Gastroesophageal sphincter (tissue), 4 donors: ENCODE data around the gene PRELP. TPM values are rescaled to one million over a fixed set of nuclear protein-coding genes. Genes with fewer than 3 reads are reported as not detected.

ENCODE experiments used
- ATAC-seq: fragments of 150-250 bp; one replicate; pipeline ENCODE4 v1.9.1; 2016; ENCODE audit warnings: mild to moderate bottlenecking, moderate library complexity
- H3K27ac ChIP-seq, 4 donors: fragments of 200-600 bp; sonication (generic) in 3 of 4; 1 replicate in 3 of 4; 2 replicates in 1 of 4; pipeline ENCODE4 v1.5.1; 2016 to 2019
- H3K27me3 ChIP-seq: fragments of 200-600 bp; sonication (generic); one replicate; pipeline ENCODE4 v1.5.1; 2019
- H3K36me3 ChIP-seq, 2 donors: fragments of 200-600 bp; sonication (generic); one replicate each; pipeline ENCODE4 v1.5.1; 2019; ENCODE audit warnings: control low read depth in 1 of 2
- H3K4me1 ChIP-seq, 3 donors: fragments of 200-600 bp; sonication (generic); 1 replicate in 2 of 3; 2 replicates in 1 of 3; pipeline ENCODE4 v1.5.1; 2016 to 2019; ENCODE audit warnings: control low read depth in 2 of 3
- H3K4me3 ChIP-seq, 2 donors: fragments of 200-600 bp; sonication (generic); one replicate each; pipeline ENCODE4 v1.5.1; 2019; ENCODE audit warnings: mild to moderate bottlenecking in 1 of 2, moderate library complexity in 1 of 2
- H3K9me3 ChIP-seq, 3 donors: fragments of 200-600 bp; sonication (generic); one replicate each; pipeline ENCODE4 v1.5.1; 2017 to 2019; ENCODE audit warnings: control low read depth in 2 of 3
- CTCF ChIP-seq, 4 experiments: fragments of 200-600 bp in 2 of 4; fragments of 450-650 bp in 2 of 4; sonication (generic) in 1 of 4; IDR thresholded peaks; one replicate each; pipeline ENCODE4 v1.5.1; 2017 to 2019; ENCODE audit warnings: antibody characterized with exemption in 4 of 4, mild to moderate bottlenecking in 2 of 4, moderate library complexity in 2 of 4
- EP300 ChIP-seq: sonication (generic); formaldehyde crosslinking; IDR thresholded peaks from one replicate; pipeline ENCODE4 v1.6.1; 2017; ENCODE audit warnings: antibody characterized with exemption, mild to moderate bottlenecking
- POLR2A ChIP-seq, 2 donors: fragments of 450-650 bp; IDR thresholded peaks; one replicate each; pipeline ENCODE4 v1.6.1; 2017; ENCODE audit warnings: antibody characterized with exemption in 2 of 2, mild to moderate bottlenecking in 2 of 2, moderate library complexity in 1 of 2
- POLR2AphosphoS5 ChIP-seq: sonication (generic); formaldehyde crosslinking; IDR thresholded peaks from one replicate; pipeline ENCODE4 v1.6.1; 2017; ENCODE audit warnings: antibody characterized with exemption
- WGBS, 2 donors: methylation state at CpG; one replicate each; pipeline ENCODE4 v1.1.5; 2018; ENCODE audit warnings: low coverage in 1 of 2; 5-methylcytosine and 5-hydroxymethylcytosine counted together
- total RNA-seq, 4 donors: library from RNA; depleted of rRNA; stranded (reverse); fragments of >200 nt; gene quantifications; one replicate each; pipeline ENCODE4 v1.1.0, GENCODE V29; 2016

PRELP gene
- total RNA-seq, 4 donors from 2014 or later = 63.9 to 149 (median 66.1) TPM

GRCh38 chr1:203495845-203496244 lies 20.2 kb downstream of the PRELP start:
- Histone ChIP-seq H3K27ac (no peak overlapping the region), H3K9me3 (no peaks in the 10 kb centered on the region), H3K4me1 (peaks cover 0 to 12% (median 4%) of the 10 kb centered on the region in 3 donors), H3K36me3 (no peaks in the 10 kb centered on the region), H3K27me3 (no peaks in the 10 kb centered on the region), H3K4me3 (no peak overlapping the region)
- 74% methylated on average over 3 of the region's 7 CpGs; no CpG with 5 or more reads in 1 of the 2 donors for WGBS, 2 donors
- TF ChIP-seq EP300 (no peak), CTCF (IDR thresholded peaks at IDR 0.05) (no peak), POLR2AphosphoS5 (no peak), POLR2A (IDR thresholded peaks at IDR 0.05) (no peak)
- no peak for ATAC-seq

- Histone ChIP-seq H3K4me1 (peaks cover 0 to 13% (median 0%) of the 10 kb centered on the region in 3 donors), H3K27ac (no peak overlapping the region), H3K4me3 (no peak overlapping the region), H3K27me3 (no peaks in the 10 kb centered on the region), H3K36me3 (no peaks in the 10 kb centered on the region), H3K9me3 (no peaks in the 10 kb centered on the region)
- TF ChIP-seq CTCF (IDR thresholded peaks at IDR 0.05) (no peak), POLR2A (IDR thresholded peaks at IDR 0.05) (no peak), POLR2AphosphoS5 (no peak), EP300 (no peak)
- no peak for ATAC-seq
- WGBS, 2 donors = 89 to 100% methylated on average over 3 of the region's 5 CpGs
Observed at GRCh38 chr1:203497269-203497777, 21.7 kb downstream of the PRELP start.

GRCh38 chr1:203499643-203500278 lies 24.2 kb downstream of the PRELP start:
- peaks cover 0 to 22% (median under 1%) of the 10 kb centered on the region in 3 donors for H3K4me1 ChIP-seq
- TF ChIP-seq EP300 = no peak
- TF ChIP-seq CTCF (IDR thresholded peaks at IDR 0.05) = no peak
- TF ChIP-seq POLR2A (IDR thresholded peaks at IDR 0.05) = no peak
- no peak for TF ChIP-seq POLR2AphosphoS5
- ATAC-seq = no peak
- no peak overlapping the region for H3K4me3 ChIP-seq
- H3K9me3 ChIP-seq = no peaks in the 10 kb centered on the region
- WGBS, 2 donors = 87 to 98% methylated on average over 6 to 7 of the region's 7 CpGs
- no peak overlapping the region for H3K27ac ChIP-seq
- H3K36me3 ChIP-seq = no peaks in the 10 kb centered on the region
- H3K27me3 ChIP-seq = no peaks in the 10 kb centered on the region

- Histone ChIP-seq H3K4me3 (no peak overlapping the region), H3K4me1 (peaks cover 0 to 27% (median 3%) of the 10 kb centered on the region in 3 donors), H3K36me3 (no peaks in the 10 kb centered on the region), H3K27me3 (no peaks in the 10 kb centered on the region), H3K27ac (no peak overlapping the region), H3K9me3 (no peaks in the 10 kb centered on the region)
- TF ChIP-seq POLR2A (IDR thresholded peaks at IDR 0.05) (no peak), CTCF (IDR thresholded peaks at IDR 0.05) (no peak), EP300 (no peak), POLR2AphosphoS5 (no peak)
- no peak for ATAC-seq
- WGBS, 2 donors = 80% methylated on average over 1 of the region's 1 CpG; no CpG with 5 or more reads in 1 of the 2 donors
Observed at GRCh38 chr1:203500279-203500678, 24.7 kb downstream of the PRELP start.

- Histone ChIP-seq H3K27ac (no peak overlapping the region), H3K27me3 (no peaks in the 10 kb centered on the region), H3K4me3 (no peak overlapping the region), H3K36me3 (no peaks in the 10 kb centered on the region), H3K9me3 (no peaks in the 10 kb centered on the region), H3K4me1 (peaks cover 0 to 54% (median 17%) of the 10 kb centered on the region in 3 donors)
- WGBS, 2 donors = 72 to 77% methylated on average over 3 of the region's 3 CpGs
- no peak for ATAC-seq
- no peak for TF ChIP-seq EP300
- TF ChIP-seq POLR2AphosphoS5 = no peak
Observed at GRCh38 chr1:203503836-203504235, 28.2 kb downstream of the PRELP start.
